Stimulated activated CD4-positive, alpha-beta T cell treated with anti-CD3 and anti-CD28 coated beads, Interleukin-15, amount 100 ng/mL, for 48 hours (primary cell): ENCODE data around the gene PSMD13.
"Not testable (repeated sequence)": the region's sequence is repeated elsewhere in the genome, so short reads cannot be mapped to it uniquely, and the experiment has no call there.

Experiments used
- DNase-seq, 2 donors: peaks; one replicate each; pipeline ENCODE4 v3.0.0-alpha.2; 2020; ENCODE audit warnings: low read depth in 2 of 2

Gene PSMD13

DNA sequence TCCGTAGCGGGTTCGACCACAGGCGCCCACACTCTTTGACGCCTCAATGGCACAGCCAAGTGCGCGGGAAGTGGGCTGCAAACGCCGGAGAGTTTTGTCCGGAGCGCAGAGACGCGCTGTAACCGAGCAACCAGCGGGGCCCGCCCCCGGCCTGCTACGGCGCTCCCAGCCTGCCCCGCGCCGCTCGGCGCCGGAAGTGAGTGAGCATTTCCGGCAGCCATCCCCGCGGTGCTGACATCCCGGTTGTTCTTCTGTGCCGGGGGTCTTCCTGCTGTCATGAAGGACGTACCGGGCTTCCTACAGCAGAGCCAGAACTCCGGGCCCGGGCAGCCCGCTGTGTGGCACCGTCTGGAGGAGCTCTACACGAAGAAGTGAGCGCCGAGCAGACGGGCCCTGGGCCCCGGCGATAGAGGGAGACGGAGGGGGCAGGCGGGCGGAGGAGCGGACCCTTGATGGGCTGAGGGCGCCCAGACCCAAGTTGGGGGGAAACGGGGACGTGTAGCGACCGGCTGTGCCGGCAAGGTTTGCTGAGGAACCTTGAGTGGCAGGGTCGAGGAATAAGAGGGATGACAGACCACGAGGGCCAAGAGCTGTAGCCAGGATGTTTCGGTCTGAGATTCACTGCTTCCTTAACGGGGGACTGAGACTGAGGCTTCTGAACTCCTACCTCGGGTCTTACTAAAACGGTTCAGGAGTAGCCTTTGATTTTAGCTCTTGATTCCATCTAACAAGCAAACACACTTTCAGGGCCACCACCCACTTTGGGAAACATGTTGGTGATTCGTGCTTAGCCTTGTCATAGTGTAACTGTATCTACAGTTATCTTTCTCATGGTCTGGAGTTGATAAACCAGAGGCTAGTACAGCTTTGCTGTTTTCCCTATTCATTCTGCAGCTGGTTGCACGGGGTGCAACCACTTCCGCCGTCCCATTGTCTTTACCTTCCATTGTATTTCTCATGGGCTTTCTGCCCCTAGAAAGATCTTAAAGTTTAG is at the start of gene PSMD13:
Gene PSMD13 (plus strand): TSS at position 203 of the 994 bp plus-strand sequence. CDS start 74 bp downstream, at position 277.
- DNase-seq = peak; percentile 86 to 91

DNA sequence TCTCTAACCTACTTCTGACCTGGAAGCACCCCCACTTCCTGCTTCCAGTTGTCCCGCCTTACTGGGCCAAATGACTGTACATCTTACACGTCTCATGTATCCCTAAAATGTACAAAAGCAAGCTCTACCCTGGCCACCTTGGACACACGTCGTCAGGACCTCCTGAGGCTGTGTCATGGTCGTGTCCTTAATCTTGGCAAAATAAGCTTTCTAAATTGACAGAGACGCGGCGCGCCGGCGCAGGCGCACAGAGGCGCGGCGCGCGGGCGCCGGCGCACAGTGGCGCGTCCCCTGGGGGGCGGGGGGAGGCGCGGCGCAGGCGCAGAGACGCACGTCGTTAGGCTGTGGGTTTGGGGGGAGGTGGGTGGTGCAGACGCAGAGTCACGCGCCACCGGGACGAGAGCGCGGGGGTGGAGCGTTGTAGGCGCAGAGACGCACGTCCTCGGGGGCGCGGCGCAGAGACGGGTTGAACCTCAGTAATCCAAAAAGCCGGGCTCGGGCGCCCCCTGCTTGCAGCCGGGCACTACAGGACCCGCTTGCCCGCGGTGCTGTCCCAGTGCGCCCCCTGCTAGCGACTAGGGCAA is 47.5 kb upstream of the PSMD13 start:
- DNase-seq = not testable (repeated sequence)

DNA sequence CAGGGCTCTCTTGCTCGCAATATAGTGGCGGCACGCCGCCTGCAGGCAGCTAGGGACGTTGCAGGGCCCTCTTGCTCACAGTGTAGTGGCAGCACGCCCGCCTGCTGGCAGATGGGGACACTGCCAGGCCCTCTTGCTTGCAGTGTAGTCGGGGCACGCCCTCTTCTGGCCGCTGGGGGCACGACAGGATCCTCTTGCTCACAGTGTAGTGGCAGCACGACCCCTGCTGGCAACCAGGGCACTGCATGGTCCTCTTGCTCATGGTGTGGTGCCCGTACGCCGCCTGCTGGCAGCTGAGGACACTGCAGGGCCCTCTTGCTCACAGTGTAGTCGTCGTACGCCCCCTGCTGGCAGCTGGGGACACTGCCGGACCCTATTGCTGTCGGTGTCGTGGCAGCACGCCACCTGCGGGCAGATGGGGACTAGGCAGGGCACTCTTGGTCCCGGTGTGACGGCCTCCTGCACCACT is 46.9 kb upstream of the PSMD13 start:
- peak; percentile 40 to 69 for DNase-seq

DNA sequence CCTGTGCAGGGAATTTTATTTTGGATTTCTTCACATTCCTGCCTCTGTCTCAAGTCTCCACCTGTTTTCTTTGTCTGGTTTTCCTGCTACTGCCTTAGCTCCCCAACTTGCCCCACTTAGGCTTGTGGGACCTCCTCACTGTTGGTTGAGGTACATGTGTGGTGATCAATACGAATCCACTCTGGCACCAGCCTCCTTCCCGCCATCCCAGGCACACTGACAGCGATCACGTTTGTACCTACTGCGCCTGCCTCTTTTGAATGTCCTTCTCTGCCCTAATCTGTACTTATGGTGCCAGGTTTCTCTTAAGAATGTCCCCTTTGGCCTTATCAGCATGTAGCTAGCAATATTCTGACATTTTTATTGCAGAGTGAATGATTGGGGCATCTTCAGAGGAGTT is 46.2 kb upstream of the PSMD13 start:
- DNase-seq = not testable (repeated sequence)

DNA sequence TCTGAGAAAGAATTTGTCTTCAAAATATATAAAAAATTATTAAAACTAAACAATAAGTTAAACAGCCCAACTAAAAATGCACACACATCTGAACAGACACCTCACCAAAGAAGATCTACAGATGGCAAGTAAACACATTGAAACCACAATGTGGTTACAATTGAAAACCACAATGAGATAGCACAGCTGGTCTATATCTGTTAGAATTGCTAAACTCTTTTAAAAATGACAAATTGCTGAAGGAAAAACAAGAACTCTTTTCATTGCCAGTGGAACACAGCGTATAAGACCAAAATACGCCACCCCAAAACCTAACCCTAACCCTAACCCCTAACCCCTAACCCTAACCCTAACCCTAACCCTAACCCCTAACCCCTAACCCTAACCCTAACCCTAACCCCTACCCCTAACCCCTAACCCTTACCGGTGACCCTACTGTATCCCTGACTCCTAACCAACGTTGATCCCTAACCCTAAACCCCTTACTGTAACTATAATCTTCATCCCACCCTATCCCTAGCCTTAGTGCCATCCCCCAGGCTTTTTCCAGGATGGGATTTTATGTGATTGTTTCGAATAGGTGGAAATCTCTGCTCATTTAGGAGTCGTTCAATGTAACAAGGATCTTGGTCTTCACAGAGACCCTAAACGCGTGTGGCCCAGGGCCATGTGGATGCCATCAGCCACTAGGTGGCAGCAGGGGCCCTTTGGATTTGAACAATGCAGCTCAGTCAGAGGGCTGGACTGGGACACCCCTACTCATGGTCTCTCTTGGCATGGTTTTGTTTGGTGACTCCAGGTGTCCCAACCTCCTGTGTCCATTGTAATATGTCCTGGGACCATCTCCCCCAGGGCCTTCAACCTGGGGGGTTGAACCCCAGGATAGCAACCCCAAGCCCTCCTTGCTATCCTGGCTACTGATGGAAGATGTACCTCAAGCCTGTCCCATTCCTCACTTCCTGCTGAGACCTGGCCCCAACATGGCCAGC is 45.0 kb upstream of the PSMD13 start:
- peak in 1 of 2 donors; percentile 50 for DNase-seq

DNA sequence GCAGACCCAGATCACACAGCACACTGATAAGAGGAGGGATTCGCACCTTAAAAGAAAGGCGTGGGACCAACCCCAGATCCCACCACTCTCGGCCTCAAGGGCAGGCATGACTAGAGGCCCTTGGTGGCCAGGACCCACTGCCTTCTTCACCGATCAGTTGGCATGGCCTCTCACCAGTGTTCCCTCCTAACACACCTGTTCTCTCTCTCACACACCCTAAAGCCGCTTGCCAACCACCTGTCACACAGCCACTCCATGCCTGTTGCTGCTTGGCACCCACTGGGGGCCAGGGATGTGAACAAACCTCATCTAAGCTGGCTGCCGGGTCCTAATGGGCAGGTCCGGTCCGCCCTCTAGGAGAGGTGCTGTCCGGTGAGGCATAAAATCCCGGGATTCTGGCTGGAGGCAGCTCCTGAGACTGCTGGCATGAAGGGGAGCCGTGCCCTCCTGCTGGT is 44.1 kb upstream of the PSMD13 start, which contains the start of gene SCGB1C1:
Gene SCGB1C1 (plus strand): TSS at position 405 of the 455 bp plus-strand sequence. CDS start 22 bp downstream, at position 427.
- DNase-seq = not testable (repeated sequence)

DNA sequence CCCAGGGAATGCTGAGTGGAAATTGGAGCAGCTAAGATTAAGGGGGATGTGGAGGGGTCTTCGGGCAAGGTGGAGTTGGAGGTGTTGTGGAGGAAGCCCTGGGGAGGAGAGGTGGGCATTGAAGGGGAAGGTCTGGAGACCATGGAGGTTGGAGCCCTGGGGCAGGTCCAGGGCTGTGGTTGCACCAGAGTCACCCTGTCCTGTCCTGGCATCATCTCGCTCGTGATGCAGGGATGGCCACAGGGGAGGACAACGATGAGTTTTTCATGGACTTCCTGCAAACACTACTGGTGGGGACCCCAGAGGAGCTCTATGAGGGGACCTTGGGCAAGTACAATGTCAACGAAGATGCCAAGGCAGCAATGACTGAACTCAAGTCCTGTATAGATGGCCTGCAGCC is 43.3 kb upstream of the PSMD13 start:
- not testable (repeated sequence) for DNase-seq

DNA sequence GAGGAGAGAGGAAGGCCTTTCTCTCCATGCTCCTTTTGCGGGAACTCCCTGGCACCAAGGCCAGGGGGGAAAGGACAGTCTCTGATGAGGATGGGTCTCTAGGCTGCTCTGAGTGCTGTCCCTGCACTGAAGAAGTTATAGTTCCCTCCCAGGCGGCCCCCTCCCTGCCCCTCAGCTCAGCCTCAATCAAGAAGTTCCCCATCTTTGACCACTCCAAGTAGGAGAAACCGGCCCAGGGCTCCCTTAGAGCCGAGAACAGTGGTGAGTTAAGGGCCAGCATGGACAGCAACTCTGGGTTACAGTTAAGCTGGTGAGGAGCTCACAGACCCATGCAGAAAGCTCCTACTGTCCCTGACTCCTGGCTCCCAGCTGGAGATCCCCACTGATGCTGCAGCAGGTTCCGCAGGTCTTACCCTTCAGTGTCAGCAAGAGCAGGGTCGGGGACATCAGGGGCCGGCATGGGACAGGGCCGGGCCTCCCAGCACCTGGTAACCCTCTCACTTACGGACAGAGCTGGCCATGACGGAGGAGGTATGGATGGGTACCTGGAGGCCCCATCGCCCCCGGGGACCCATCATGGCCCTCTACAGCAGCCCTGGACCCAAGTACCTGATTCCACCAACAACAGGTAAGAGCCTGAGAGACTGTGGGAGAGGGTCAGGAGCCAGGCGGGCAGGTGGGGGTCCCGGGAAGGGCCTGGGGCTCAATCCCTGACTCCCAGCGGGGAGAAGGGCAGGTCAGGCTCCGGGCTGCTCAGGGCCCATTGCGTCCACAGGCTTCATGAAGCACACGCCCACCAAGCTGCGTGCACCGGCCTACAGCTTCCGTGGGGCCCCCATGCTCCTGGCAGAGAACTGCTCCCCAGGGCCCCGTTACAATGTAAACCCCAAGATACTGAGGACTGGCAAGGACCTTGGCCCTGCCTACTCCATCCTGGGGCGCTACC is 39.7 kb upstream of the PSMD13 start:
- DNase-seq = no peak

DNA sequence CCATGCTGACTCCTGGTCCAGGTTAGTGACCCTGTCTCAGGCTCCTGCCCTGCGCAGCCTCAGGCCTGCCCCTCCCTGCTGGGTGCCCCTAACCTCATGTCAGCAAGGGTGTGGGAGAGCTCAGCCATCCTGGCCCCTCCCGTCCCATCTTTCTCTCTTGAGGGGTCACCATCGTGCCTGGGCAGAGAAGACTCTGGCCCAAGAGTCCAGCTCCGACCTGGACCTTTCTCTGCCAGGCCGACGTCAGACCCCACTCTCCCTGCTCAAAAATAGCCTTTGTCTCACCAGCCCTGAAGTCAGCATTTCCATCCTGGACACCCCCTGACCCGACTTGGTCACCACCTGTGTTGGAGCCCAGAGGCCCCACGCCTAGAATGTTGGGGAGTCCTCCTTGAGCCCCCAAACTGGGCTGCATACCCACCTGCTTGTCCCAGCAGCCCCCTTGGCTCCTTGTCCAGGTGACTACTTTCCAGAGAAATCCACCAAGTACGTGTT is 39.0 kb upstream of the PSMD13 start:
- DNase-seq = no peak

DNA sequence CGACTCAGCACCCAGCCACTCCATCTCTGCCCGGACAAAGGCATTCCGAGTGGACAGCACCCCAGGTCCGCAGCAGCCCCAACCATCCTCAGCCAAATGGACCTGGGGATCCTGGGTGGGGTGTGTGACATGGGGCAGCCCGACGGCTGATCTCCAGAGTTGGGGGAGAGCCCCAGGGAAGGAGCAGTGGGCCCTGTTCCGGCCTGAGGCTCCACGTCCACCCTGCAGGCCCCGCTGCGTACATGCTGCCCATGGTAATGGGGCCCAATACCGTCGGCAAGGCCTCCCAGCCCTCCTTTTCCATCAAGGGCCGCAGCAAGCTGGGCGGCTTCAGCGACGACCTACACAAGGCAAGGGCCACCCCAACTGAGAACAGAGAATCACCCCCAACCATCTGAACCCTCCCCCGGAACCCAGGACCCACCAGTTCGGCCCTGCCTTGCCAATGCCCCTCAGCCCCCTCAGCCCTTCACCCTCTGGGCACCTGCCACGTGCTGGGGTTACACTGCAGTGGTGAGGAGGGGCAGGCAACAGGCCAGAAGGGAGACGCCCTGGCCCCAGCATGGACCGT is 38.5 kb upstream of the PSMD13 start:
- DNase-seq = no peak

DNA sequence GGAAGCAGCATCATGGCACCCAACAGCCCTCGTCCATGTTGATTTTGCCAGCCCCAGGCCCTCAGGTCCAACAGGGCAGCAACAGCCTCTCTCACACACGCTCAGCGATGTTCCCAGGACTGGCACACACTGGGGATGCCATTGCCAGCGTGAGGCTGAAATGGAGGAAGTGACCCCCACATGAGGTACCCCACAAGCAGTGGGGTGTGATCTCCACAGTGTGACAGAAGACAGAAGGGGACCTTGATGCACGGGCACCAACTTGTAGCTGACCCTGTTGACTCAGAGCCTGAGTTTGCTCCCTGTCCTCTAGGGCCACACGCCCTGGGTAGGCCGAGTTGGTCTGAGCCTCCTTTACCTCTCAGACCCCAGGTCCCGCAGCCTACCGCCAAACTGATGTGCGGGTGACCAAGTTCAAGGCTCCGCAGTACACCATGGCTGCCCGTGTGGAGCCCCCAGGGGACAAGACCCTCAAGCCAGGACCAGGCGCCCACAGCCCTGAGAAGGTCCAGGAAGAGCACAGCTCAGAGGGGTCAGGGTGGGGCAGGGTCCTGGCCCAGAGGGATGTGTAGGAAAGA is 37.7 kb upstream of the PSMD13 start:
- no peak for DNase-seq

DNA sequence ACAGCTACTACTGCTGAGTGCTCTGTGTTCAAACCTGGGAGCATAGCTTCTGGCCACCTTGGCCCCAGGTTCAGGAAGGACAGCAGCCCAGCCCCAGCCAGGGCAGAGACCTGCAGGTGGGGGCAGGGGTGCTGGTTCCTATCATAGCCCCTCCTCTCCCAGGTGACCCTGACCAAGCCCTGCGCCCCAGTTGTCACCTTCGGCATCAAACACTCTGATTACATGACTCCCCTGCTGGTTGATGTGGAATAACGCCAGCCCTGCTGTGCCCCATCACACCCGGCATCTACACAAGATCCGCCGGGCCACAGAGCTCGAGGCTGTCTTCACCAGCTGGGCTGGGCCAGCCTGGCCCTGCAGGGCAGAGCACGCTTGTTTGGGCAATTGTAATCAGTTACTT is 37.0 kb upstream of the PSMD13 start:
- DNase-seq = no peak

DNA sequence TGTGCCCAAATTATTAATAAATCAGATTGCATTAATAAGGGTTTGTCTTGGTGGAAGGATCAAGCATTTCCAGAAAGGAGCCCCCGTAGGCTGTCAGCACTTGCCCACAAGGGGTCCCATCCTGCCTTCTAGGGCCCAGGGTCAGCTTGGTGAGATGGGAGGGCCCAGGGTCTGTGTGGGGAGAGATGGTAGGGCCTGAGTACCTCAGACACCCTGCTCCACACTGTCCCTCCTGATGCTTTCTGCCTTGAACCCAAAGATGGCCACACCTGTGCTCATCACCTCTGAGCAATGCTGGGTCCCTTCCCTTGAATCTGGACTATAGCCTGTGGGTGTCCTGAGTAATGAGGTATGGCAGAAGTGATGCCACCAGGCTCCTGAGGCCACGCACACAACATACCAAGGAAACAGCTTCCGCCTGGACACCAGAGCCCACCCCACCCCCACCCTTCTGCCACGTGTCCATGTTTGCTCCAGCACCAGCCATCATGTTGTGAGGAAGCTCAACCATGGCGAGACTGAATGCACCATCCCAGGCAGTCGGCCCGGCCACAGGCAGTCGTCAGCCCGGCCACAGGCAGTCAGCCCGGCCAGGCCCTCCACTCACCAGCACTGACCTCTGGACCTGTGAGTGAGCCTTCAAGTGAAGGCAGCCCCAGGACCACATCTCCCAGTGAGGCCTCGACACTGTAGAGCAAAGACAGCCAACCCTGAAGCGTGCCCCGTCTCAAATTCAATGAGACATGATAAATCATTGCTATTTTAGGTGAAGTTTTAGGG is 36.4 kb upstream of the PSMD13 start:
- DNase-seq = no peak

DNA sequence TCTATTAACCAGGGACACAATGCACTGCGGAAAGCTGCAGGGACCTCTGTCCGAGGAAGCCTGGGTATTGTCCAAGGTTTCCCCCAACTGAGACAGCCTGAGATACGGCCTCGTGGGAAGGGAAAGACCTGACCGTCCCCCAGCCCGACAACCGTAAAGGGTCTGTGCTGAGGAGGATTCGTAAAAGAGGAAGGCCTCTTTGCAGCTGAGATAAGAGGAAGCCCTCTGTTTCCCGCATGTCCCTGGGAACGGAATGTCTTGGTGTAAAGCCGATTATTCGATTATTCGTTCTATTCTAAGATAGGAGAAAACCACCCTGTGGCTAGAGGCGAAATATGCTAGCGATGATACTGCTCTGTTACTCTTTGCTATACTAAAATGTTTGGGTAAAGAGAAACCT is 34.8 kb upstream of the PSMD13 start:
- DNase-seq = no peak

DNA sequence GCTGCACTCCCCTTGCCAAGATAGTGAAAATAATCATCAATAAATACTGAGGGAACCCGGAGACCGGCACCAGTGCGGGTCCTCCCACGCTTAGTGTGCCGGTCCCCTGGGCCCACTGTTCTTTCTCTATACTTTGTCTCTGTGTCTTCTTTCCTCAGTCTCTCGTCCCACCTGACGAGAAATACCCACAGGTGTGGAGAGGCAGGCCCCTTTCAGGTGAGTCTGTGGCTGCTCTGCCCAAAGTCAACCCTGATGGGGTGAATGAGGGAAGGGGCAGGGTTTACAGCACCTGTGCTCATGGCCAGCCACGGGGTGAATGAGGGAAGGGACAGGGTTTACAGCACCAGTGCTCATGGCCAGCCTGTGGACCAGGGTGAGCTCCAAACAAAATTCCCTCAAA is 34.3 kb upstream of the PSMD13 start:
- no peak for DNase-seq

DNA sequence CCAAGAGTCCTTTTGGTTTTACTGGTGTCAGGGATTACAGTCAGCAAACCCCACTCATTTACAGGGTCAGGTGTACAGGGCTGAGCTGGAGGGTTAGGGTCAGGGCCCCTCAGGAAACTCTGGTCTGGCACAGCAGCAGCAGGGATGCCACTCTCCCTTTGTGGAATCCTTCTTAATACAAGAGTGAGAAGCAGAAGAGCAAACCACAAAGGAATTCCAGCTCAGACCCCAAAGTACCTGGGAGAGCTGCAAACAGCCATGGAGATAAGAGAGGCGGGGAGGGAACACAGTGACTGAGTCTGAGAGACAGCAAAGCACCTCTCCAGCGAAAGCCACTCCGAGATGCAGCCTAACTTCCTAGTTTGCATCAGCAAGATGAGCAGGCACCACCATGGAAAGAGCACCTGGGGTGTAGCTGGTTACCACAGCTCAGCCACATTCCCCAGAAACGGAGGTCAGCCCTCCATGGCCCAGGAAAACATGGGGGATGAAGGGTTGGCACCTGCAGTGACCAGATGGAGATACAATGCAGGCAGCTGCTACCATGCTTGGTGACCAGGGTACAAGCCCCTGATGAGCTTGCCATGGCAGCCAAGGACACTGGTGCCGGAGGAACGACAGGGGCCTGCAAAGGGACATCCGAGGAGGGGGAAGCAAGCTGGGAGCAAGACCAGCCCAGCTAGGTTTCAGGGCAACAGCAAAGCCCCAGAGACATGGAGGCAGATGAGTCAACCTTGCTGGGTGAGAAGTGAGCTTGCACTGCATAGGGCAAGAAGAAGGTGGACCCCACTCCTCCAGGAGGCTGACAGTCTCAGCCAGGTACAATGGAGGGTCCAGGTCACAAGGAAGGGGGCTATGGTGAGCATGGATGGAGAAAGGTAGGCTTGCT is 33.5 kb upstream of the PSMD13 start:
- no peak for DNase-seq

DNA sequence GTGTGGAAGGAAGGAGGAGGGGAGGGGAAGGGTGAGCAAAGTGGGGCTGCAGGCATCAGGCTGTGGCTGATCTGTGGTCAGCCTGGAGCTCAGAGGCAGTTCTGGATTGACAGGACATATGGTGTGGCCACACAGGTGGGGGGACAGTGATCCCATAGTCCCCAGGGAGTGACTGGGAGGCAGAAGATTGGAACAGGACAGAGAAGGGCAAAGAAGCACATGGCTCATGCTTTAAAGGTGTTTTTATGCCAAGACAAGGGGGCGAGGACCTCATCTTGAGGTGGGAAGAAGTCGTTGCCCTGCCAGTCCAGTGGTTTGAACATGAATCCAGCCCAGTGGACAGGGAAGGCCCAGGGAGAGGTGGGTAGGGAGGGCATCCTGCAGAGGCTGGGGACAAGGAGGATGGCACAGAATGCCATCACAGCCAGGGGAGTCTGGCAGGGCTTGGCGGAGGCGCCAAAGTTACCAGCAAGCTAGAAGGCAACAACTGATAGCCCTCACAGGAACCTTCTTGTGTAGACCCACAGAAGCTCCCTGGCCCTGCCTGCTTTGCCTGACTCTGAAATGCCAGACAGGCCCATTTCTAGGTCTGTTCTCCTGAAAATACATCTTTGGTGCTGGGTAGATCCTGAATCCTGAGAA is 32.7 kb upstream of the PSMD13 start:
- no peak for DNase-seq
